ENCODE results near the gene ZC3H12D.

Gene ZC3H12D

DNA sequence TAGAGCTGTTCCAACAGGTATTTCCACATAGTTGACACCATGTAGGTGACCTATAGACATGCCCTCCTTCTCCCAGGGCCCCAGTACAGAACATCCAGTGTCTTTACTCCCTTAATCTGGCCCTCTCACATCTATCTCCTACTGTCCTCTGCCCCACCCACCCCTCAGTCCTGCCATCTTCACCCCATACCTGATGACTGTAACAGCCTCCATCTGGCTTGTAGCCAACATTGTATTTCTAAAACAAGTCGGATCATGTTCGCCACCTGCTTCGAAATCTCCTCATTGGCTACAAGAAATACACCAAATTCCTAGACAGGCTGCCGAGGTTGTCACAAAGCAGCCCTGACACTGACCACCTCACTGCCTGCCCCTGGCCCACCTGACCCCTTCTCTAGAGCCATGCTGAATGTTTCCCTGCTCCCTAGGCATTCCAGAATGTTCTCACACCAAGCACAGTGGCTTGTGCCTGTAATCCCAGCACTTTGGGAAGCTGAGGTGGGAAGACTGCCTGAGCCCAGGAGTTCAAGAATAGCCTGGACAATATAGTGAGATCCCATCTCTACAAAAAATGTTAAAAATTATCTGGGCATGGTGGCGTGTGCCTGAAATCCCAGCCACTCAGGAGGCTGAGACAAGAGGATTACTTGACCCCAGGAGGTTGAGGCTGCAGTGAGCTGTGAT, 6.0 kb downstream of the ZC3H12D start:
- TF ChIP-seq ZNF701 (tag by site-specific recombination; IDR thresholded peaks at IDR 0.05) (no peak), GLI4 (tag by site-specific recombination; IDR thresholded peaks at IDR 0.05) (no peak), ZNF121 (tag by site-specific recombination; IDR thresholded peaks at IDR 0.05) (0 out of 2 replicates have a peak, but pooled peaks have one; percentile 33), ZNF341 (tag by site-specific recombination; IDR thresholded peaks at IDR 0.05; ENCODE audit: low read depth) (peak; percentile 41; the same call in 1 of the 2 replicates)
- Histone ChIP-seq H3K27ac (ENCODE audit: extremely low read depth, low read depth, low read length) (no peak overlapping the region), H3K4me1 (ENCODE audit: control insufficient read depth, insufficient read depth, low read length) (peaks cover under 1% of the 10 kb centered on the region; the same call in 1 of the 2 replicates), H3K36me3 (ENCODE audit: control insufficient read depth in 2 of 2, insufficient read depth in 1 of 2, low read length in 2 of 2) (no peaks in the 10 kb centered on the region), H3K4me3 (ENCODE audit: low read depth, low read length) (no peak overlapping the region), H3K9me3 (ENCODE audit: control insufficient read depth, insufficient read depth, low read depth, low read length) (no peaks in the 10 kb centered on the region)
- ChIA-PET CTCF (interaction anchor here (1.2 to 1.9 kb wide), 3 partner anchors 10 to 450 kb away, joined by 4 to 6 read pairs (median 5); no protein-coding TSS in a partner anchor), POLR2A (no interaction called here)

DNA sequence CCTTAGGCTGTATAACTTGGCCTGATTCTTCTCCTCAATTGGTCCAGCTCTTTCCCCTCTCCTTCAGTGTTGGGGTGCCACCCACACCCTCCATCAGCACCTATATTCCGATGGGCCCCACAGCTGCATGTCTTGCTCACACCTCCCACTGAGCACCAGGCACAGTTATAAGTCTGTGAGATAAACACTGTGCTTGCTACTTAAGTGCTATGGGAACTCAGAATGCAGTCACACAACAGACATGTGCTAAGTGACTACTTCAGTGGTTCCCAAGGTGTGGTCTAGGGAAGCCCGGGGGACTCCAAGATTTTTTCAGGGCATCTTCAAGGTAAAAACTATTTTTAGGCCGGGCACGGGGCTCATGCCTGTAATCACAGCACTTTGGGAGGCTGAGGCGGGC, 7.3 kb downstream of the ZC3H12D start:
- H3K4me3 ChIP-seq (ENCODE audit: low read depth, low read length) = no peak overlapping the region
- no peak overlapping the region for H3K27ac ChIP-seq (ENCODE audit: extremely low read depth, low read depth, low read length)
- POLR2A ChIA-PET = interaction anchor here (0.7 kb wide), 1 partner anchor 19 kb away, joined by 6 read pairs; no protein-coding TSS in a partner anchor
- CTCF ChIA-PET = interaction anchor here (1.0 kb wide), 1 partner anchor 32 kb away, joined by 4 read pairs; no protein-coding TSS in a partner anchor
- TF ChIP-seq ZNF626 (tag by site-specific recombination; IDR thresholded peaks at IDR 0.05) = no peak
- no peak for TF ChIP-seq ZFP41 (tag by site-specific recombination; IDR thresholded peaks at IDR 0.05; ENCODE audit: borderline replicate concordance)
- no peak for TF ChIP-seq EGR2 (tag by site-specific recombination; IDR thresholded peaks at IDR 0.05; ENCODE audit: low read depth)
- no peak for TF ChIP-seq KLF8 (tag by site-specific recombination; IDR thresholded peaks at IDR 0.05)
- H3K9me3 ChIP-seq (ENCODE audit: control insufficient read depth, insufficient read depth, low read depth, low read length) = no peaks in the 10 kb centered on the region
- H3K4me1 ChIP-seq (ENCODE audit: control insufficient read depth, insufficient read depth, low read length) = peaks cover 9% of the 10 kb centered on the region
- H3K36me3 ChIP-seq (ENCODE audit: control insufficient read depth in 2 of 2, insufficient read depth in 1 of 2, low read length in 2 of 2) = no peaks in the 10 kb centered on the region

DNA sequence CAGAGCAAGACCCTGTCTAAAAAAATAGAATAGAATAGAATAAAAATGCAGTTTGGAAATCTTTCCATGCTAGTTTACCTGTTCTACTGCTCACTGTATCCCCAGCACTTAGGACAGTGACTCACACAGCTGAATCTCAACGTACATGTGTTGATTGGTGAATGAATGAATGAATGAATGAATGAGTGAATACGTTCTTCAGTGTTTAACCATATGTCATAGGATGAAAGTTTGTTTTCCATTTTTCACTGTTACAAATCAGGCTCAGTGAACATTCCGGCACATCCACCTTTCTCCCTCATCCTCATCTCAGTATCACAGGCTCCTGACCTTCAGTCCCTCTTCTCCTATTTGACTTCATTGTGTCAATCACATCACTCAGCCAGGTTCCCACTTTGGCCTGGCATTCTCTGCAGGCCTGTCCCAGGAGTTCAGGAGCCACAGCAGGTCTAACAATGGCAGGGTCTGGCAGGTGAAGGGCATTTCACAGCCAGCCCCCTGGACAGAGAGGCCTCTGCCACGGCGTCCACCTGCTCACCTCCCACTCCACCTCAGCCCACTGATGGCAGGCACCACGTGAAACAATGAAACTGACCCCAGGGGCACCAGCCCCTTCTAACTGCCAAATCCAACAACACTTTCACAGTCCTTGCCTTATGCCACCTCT, 7.9 kb downstream of the ZC3H12D start:
- TF ChIP-seq ZFHX2 (tag by site-specific recombination; conservative IDR thresholded peaks at IDR 0.05) = no peak
- peak; percentile 86 for TF ChIP-seq ZNF24 (tag by site-specific recombination; IDR thresholded peaks at IDR 0.05)
- CTCF ChIA-PET = interaction anchor here (0.9 kb wide), 1 partner anchor 40 kb away, joined by 4 read pairs; no protein-coding TSS in a partner anchor
- H3K4me1 ChIP-seq (ENCODE audit: control insufficient read depth, insufficient read depth, low read length) = peaks cover 9% of the 10 kb centered on the region

DNA sequence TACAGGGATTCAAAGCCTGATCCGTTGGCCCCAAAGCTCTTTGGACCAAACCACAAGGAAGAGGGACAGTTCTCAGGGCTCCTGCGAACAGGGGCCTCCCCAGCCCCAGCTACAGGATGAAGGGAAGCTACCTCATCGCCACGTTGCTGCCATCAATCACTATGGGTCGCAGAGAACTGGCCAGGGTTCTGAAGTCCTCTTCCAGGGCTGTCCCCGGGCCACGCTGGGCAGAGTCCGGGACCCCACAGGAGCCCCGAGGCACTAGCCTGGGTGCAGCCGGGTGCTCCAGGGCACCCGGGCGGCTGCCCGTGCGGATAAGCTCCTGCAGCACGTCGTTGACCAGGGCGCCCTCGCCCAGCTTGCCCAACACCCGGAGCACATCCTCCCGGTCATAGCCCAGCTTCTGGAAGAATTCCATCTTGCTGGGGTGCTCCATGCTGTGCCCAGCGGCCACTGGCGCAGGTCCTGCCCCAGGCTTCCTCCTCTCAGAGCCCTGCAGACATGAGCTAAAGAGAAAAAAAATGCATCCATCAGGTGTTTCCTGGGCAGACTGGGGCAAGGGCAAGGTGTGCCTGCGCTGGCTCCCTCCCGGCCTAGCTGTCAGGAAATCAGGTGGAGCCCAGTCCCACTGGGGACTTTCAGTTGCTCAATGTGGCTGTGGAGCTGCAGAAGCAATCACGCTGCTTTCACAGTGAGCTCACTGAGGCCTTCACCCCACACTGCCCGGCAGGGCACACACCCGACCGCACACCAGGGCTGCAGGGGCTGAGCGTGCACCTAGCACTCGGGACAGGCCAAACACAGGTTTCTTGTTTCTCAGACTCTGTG, 10.5 kb downstream of the ZC3H12D start:
- peaks cover 9% of the 10 kb centered on the region for H3K4me1 ChIP-seq (ENCODE audit: control insufficient read depth, insufficient read depth, low read length)
- ChIA-PET CTCF (interaction anchor here (1.0 to 1.5 kb wide), 2 partner anchors 29 to 446 kb away, joined by 3 to 4 read pairs; no protein-coding TSS in a partner anchor), POLR2A (interaction anchor here (0.5 to 0.7 kb wide), 2 partner anchors 9 to 1974 kb away, joined by 3 read pairs; no protein-coding TSS in a partner anchor)
- no peaks in the 10 kb centered on the region for H3K36me3 ChIP-seq (ENCODE audit: control insufficient read depth in 2 of 2, insufficient read depth in 1 of 2, low read length in 2 of 2)
- H3K27ac ChIP-seq (ENCODE audit: extremely low read depth, low read depth, low read length) = no peak overlapping the region
- no peak overlapping the region for H3K4me3 ChIP-seq (ENCODE audit: low read depth, low read length)
- no peaks in the 10 kb centered on the region for H3K9me3 ChIP-seq (ENCODE audit: control insufficient read depth, insufficient read depth, low read depth, low read length)
- TF ChIP-seq ZNF670 (tag by site-specific recombination; IDR thresholded peaks at IDR 0.05; ENCODE audit: low read depth) = no peak
- TF ChIP-seq, protein P1, sequence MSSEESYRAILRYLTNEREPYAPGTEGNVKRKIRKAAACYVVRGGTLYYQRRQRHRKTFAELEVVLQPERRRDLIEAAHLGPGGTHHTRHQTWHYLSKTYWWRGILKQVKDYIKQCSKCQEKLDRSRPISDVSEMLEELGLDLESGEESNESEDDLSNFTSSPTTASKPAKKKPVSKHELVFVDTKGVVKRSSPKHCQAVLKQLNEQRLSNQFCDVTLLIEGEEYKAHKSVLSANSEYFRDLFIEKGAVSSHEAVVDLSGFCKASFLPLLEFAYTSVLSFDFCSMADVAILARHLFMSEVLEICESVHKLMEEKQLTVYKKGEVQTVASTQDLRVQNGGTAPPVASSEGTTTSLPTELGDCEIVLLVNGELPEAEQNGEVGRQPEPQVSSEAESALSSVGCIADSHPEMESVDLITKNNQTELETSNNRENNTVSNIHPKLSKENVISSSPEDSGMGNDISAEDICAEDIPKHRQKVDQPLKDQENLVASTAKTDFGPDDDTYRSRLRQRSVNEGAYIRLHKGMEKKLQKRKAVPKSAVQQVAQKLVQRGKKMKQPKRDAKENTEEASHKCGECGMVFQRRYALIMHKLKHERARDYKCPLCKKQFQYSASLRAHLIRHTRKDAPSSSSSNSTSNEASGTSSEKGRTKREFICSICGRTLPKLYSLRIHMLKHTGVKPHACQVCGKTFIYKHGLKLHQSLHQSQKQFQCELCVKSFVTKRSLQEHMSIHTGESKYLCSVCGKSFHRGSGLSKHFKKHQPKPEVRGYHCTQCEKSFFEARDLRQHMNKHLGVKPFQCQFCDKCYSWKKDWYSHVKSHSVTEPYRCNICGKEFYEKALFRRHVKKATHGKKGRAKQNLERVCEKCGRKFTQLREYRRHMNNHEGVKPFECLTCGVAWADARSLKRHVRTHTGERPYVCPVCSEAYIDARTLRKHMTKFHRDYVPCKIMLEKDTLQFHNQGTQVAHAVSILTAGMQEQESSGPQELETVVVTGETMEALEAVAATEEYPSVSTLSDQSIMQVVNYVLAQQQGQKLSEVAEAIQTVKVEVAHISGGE (tag by site-specific recombination; conservative IDR thresholded peaks at IDR 0.05; ENCODE audit: low read depth) = no peak
- TF ChIP-seq ZNF211 (tag by site-specific recombination; IDR thresholded peaks at IDR 0.05; ENCODE audit: low read depth) = no peak
- no peak for TF ChIP-seq ZNF114 (tag by site-specific recombination; IDR thresholded peaks at IDR 0.05)
- 0 out of 2 replicates have a peak, but pooled peaks have one; percentile 39 for TF ChIP-seq ZIC2 (tag by site-specific recombination; IDR thresholded peaks at IDR 0.05)
- TF ChIP-seq, protein P2, sequence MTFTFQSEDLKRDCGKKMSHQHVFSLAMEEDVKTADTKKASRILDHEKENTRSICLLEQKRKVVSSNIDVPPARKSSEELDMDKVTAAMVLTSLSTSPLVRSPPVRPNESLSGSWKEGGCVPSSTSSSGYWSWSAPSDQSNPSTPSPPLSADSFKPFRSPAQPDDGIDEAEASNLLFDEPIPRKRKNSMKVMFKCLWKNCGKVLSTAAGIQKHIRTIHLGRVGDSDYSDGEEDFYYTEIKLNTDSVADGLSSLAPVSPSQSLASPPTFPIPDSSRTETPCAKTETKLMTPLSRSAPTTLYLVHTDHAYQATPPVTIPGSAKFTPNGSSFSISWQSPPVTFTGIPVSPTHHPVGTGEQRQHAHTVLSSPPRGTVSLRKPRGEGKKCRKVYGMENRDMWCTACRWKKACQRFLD (tag by site-specific recombination; IDR thresholded peaks at IDR 0.05) = no peak

More for the DNA sequence above, 7.9 kb downstream of the ZC3H12D start:
- Histone ChIP-seq H3K9me3 (ENCODE audit: control insufficient read depth, insufficient read depth, low read depth, low read length) (no peaks in the 10 kb centered on the region), H3K27ac (ENCODE audit: extremely low read depth, low read depth, low read length) (no peak overlapping the region), H3K4me3 (ENCODE audit: low read depth, low read length) (no peak overlapping the region), H3K36me3 (ENCODE audit: control insufficient read depth in 2 of 2, insufficient read depth in 1 of 2, low read length in 2 of 2) (no peaks in the 10 kb centered on the region)
- POLR2A ChIA-PET = no interaction called here

Measured in HEK293 (cell line).